ENCODE results near the gene MUC4.
"Not testable (repeated sequence)": the region's sequence is repeated elsewhere in the genome, so short reads cannot be mapped to it uniquely, and the experiment has no call there.

- TF ChIP-seq, protein P1, sequence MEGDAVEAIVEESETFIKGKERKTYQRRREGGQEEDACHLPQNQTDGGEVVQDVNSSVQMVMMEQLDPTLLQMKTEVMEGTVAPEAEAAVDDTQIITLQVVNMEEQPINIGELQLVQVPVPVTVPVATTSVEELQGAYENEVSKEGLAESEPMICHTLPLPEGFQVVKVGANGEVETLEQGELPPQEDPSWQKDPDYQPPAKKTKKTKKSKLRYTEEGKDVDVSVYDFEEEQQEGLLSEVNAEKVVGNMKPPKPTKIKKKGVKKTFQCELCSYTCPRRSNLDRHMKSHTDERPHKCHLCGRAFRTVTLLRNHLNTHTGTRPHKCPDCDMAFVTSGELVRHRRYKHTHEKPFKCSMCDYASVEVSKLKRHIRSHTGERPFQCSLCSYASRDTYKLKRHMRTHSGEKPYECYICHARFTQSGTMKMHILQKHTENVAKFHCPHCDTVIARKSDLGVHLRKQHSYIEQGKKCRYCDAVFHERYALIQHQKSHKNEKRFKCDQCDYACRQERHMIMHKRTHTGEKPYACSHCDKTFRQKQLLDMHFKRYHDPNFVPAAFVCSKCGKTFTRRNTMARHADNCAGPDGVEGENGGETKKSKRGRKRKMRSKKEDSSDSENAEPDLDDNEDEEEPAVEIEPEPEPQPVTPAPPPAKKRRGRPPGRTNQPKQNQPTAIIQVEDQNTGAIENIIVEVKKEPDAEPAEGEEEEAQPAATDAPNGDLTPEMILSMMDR (IDR thresholded peaks at IDR 0.05): not testable (repeated sequence)
- TF ChIP-seq SIN3A (IDR thresholded peaks at IDR 0.05; ENCODE audit: borderline replicate concordance, insufficient read depth, low read depth, low read length); POLR2AphosphoS5 (IDR thresholded peaks at IDR 0.05; ENCODE audit: low read depth, low read length): not testable (repeated sequence)
Measured at GRCh38 chr3:195713150-195713549, 98.6 kb downstream of the MUC4 start.
